WTC11 (cell line): ENCODE results near the gene RBFOX1. TPM values are rescaled to one million over a fixed set of nuclear protein-coding genes. Genes with fewer than 3 reads are reported as not detected.

Experiments
- ATAC-seq: fragments of 200-7000 bp; cut with Tn5 transposase; 2 replicates; pipeline ENCODE4 v1.10.0; 2021; ENCODE audit warnings: mild to moderate bottlenecking, moderate library complexity
- Bru-seq: library from RNA; stranded (reverse); fragments of 400-500 nt; gene quantifications from one replicate; lab custom pipeline; 2021; lab: Mats Ljungman, UMichigan
- CTCF ChIA-PET: fragments of 300-600 bp; sonication (Branson Sonifier 250); formaldehyde crosslinking; loops from one replicate; lab custom pipeline; 2021; ENCODE audit warnings: antibody characterized with exemption; lab: Charles Lee
- POLR2A ChIA-PET: fragments of 350-600 bp; sonication (Branson Sonifier 250); formaldehyde crosslinking; loops from one replicate; lab custom pipeline; 2021; ENCODE audit warnings: antibody characterized with exemption; lab: Charles Lee
- DNase-seq: peaks from one replicate; pipeline ENCODE4 v3.0.0; 2021; ENCODE audit warnings: low spot score
- H3K27ac Mint-ChIP-seq: 2 replicates; pipeline ENCODE4 v1.8.0; 2021; ENCODE audit warnings: mixed read lengths
- H3K27me3 Mint-ChIP-seq: 2 replicates; pipeline ENCODE4 v1.8.0; 2021; ENCODE audit warnings: low read depth, mild to moderate bottlenecking, moderate library complexity, mixed read lengths
- H3K36me3 Mint-ChIP-seq: 2 replicates; pipeline ENCODE4 v1.8.0; 2021; ENCODE audit warnings: mixed read lengths
- H3K4me1 Mint-ChIP-seq: 2 replicates; pipeline ENCODE4 v1.8.0; 2022; ENCODE audit warnings: mixed read lengths
- H3K4me3 Mint-ChIP-seq: 2 replicates; pipeline ENCODE4 v1.8.0; 2021; ENCODE audit warnings: mild to moderate bottlenecking, moderate library complexity, mixed read lengths
- H3K9me3 Mint-ChIP-seq: 2 replicates; pipeline ENCODE4 v1.8.0; 2021; ENCODE audit warnings: mixed read lengths
- AFF4 ChIP-seq: sonication (generic); formaldehyde crosslinking; IDR thresholded peaks from 2 replicates; pipeline ENCODE4 v1.8.1; 2023; ENCODE audit warnings: mild to moderate bottlenecking, missing genetic modification reagents, borderline replicate concordance
- AR ChIP-seq: fragments of 250-450 bp; sonication (Bioruptor Pico); IDR thresholded peaks from 2 replicates; pipeline ENCODE4 v1.9.0; 2021; ENCODE audit warnings: mild to moderate bottlenecking
- CBFB ChIP-seq: sonication (generic); formaldehyde crosslinking; IDR thresholded peaks from 2 replicates; pipeline ENCODE4 v1.8.1; 2022; ENCODE audit warnings: mild to moderate bottlenecking, low read depth, missing genetic modification reagents
- ELF4 ChIP-seq: sonication (generic); formaldehyde crosslinking; IDR thresholded peaks from 2 replicates; pipeline ENCODE4 v1.8.1; 2022; ENCODE audit warnings: low read depth, mild to moderate bottlenecking, moderate library complexity, missing genetic modification reagents
- FOXP1 ChIP-seq: sonication (generic); formaldehyde crosslinking; IDR thresholded peaks from 2 replicates; pipeline ENCODE4 v1.8.0; 2022; ENCODE audit warnings: missing genetic modification reagents, mild to moderate bottlenecking, moderate library complexity, borderline replicate concordance
- HMGA2 ChIP-seq: fragments of 250-450 bp; sonication (Bioruptor Pico); IDR thresholded peaks from 2 replicates; pipeline ENCODE4 v1.4.0; 2021; ENCODE audit warnings: mild to moderate bottlenecking, moderate library complexity
- JAZF1 ChIP-seq: fragments of 250-450 bp; sonication (Bioruptor Pico); IDR thresholded peaks from 2 replicates; pipeline ENCODE4 v1.9.0; 2021; ENCODE audit warnings: moderate library complexity, mild to moderate bottlenecking, inconsistent platforms
- KAT7 ChIP-seq: sonication (generic); formaldehyde crosslinking; IDR thresholded peaks from 2 replicates; pipeline ENCODE4 v1.8.1; 2023; ENCODE audit warnings: missing genetic modification reagents, mild to moderate bottlenecking, borderline replicate concordance
- MYBL2 ChIP-seq: sonication (generic); formaldehyde crosslinking; IDR thresholded peaks from 2 replicates; pipeline ENCODE4 v1.8.1; 2023; ENCODE audit warnings: mild to moderate bottlenecking, moderate library complexity, missing genetic modification reagents
- PRRX2 ChIP-seq: fragments of 250-450 bp; sonication (Bioruptor Pico); IDR thresholded peaks from 2 replicates; pipeline ENCODE4 v1.8.0; 2021; ENCODE audit warnings: mild to moderate bottlenecking
- USF1 ChIP-seq: sonication (generic); formaldehyde crosslinking; IDR thresholded peaks from 2 replicates; pipeline ENCODE4 v1.8.0; 2022; ENCODE audit warnings: mild to moderate bottlenecking, missing genetic modification reagents
- ZBTB21 ChIP-seq: sonication (generic); formaldehyde crosslinking; IDR thresholded peaks from 2 replicates; pipeline ENCODE4 v1.8.1; 2023; ENCODE audit warnings: mild to moderate bottlenecking, missing genetic modification reagents, borderline replicate concordance
- ZMAT4 ChIP-seq: fragments of 250-450 bp; sonication (Bioruptor Pico); IDR thresholded peaks from 2 replicates; pipeline ENCODE4 v1.9.0; 2021; ENCODE audit warnings: mild to moderate bottlenecking
- ZNF219 ChIP-seq: sonication (generic); formaldehyde crosslinking; IDR thresholded peaks from 2 replicates; pipeline ENCODE4 v1.8.0; 2023; ENCODE audit warnings: missing genetic modification reagents, mild to moderate bottlenecking, borderline replicate concordance
- ZNF416 ChIP-seq: fragments of 250-450 bp; sonication (Bioruptor Pico); IDR thresholded peaks from 2 replicates; pipeline ENCODE4 v1.9.0; 2021; ENCODE audit warnings: mild to moderate bottlenecking, inconsistent platforms
- ZNF671 ChIP-seq: fragments of 250-450 bp; sonication (Bioruptor Pico); IDR thresholded peaks from 2 replicates; pipeline ENCODE4 v1.8.0; 2021; ENCODE audit warnings: mild to moderate bottlenecking
- long read RNA-seq, 3 experiments: library from RNA in 1 of 3; library from capped mRNA in 1 of 3; library from polyadenylated mRNA in 1 of 3; unstranded in 2 of 3; stranded (forward) in 1 of 3; transcript quantifications; one replicate each; pipeline ENCODE4 v2.0.0, GENCODE V29; 2021
- total RNA-seq: library from RNA; stranded (reverse); gene quantifications from 3 replicates; pipeline ENCODE4 v1.2.3, GENCODE V29; 2021
- TF ChIP-seq, protein P1 (sequence below): sonication (generic); formaldehyde crosslinking; IDR thresholded peaks from 2 replicates; pipeline ENCODE4 v1.8.0; 2023; ENCODE audit warnings: missing genetic modification reagents
- TF ChIP-seq, protein P2 (sequence below): sonication (generic); formaldehyde crosslinking; IDR thresholded peaks from 2 replicates; pipeline ENCODE4 v1.8.1; 2022; ENCODE audit warnings: missing genetic modification reagents, borderline replicate concordance
- TF ChIP-seq, protein P3 (sequence below): sonication (generic); formaldehyde crosslinking; IDR thresholded peaks from 2 replicates; pipeline ENCODE4 v1.8.0; 2022; ENCODE audit warnings: mild to moderate bottlenecking, missing genetic modification reagents

The RBFOX1 gene
- total RNA-seq (1.1 to 1.6 TPM (median 1.6 TPM) in 3 replicates), Bru-seq, nascent RNA (percentile 24 among the genes with signal in this experiment)
- long read RNA-seq, experiment 1, partial matches to known transcripts: 1 of 6 reads
- long read RNA-seq, experiment 1, other reads (novel, unspliced or antisense): 5 of 6 reads
- long read RNA-seq, experiment 2: 0 reads
- long read RNA-seq, experiment 3: 0 reads

DNA sequence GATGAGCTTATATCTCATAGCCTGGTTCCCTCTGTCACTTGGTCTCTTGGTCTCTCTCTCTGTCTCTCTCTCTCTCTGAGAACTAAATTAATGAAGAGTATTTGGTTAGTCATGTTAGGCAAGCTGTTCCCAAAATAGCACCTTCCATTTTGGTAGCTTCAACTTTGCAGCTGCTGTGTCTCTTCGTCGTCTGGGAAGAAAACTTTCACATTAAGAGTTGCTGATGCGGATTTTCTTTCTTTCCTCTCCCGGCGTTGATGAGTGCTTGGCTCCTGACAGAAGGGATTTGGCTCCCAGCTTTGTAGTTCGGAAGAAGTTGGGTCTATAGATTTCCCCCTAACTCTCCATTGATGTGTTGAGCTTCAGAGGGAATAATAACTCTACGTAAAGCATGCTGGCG is at the start of gene RBFOX1:
RBFOX1 (plus strand) TSS at position 235 of the 400 bp plus-strand sequence.
- Mint-ChIP-seq H3K27ac (no peak within 1 kb of the TSS), H3K4me3 (no peak within 1 kb of the TSS)

DNA sequence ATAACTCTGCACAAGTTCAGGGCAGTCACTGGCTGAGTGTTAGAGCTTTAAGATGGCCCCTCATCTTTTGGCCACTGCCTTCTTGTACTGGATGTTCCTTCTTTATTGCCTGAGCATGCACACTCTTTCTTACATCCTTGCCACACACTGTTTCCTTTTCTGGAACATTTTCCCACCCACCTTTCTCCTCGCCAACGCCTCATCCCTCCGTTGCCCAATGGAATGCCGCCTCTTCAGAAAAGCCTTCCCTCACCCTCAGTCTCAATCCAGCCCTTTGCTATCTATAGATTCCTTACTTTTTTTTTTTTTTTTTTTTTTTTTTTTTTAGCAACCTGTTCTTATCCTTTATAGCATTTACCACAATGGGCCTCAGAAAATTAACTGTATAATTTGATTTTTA is 47.9 kb upstream of the RBFOX1 start:
- ChIA-PET POLR2A (no interaction called here), CTCF (no interaction called here)
- Mint-ChIP-seq H3K27ac (no peak overlapping the region), H3K27me3 (peaks cover 5% of the 10 kb centered on the region), H3K4me3 (no peak overlapping the region)
- ATAC-seq: no peak
- TF ChIP-seq JAZF1 (CRISPR knock-in tag) (no peak), PRRX2 (CRISPR knock-in tag) (no peak), ELF4 (CRISPR knock-in tag) (no peak), CBFB (CRISPR knock-in tag) (no peak), ZMAT4 (CRISPR knock-in tag) (no peak), AFF4 (CRISPR knock-in tag) (no peak), ZBTB21 (no peak), ZNF416 (CRISPR knock-in tag) (no peak), KAT7 (CRISPR knock-in tag) (no peak)
- TF ChIP-seq, protein P1, sequence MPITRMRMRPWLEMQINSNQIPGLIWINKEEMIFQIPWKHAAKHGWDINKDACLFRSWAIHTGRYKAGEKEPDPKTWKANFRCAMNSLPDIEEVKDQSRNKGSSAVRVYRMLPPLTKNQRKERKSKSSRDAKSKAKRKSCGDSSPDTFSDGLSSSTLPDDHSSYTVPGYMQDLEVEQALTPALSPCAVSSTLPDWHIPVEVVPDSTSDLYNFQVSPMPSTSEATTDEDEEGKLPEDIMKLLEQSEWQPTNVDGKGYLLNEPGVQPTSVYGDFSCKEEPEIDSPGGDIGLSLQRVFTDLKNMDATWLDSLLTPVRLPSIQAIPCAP (CRISPR knock-in tag): no peak
- TF ChIP-seq, protein P2, sequence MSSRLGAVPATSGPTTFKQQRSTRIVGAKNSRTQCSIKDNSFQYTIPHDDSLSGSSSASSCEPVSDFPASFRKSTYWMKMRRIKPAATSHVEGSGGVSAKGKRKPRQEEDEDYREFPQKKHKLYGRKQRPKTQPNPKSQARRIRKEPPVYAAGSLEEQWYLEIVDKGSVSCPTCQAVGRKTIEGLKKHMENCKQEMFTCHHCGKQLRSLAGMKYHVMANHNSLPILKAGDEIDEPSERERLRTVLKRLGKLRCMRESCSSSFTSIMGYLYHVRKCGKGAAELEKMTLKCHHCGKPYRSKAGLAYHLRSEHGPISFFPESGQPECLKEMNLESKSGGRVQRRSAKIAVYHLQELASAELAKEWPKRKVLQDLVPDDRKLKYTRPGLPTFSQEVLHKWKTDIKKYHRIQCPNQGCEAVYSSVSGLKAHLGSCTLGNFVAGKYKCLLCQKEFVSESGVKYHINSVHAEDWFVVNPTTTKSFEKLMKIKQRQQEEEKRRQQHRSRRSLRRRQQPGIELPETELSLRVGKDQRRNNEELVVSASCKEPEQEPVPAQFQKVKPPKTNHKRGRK (CRISPR knock-in tag): no peak
- TF ChIP-seq, all 79 proteins: peak for 0
- Mint-ChIP-seq H3K9me3 (peaks cover 81% of the 10 kb centered on the region), H3K36me3 (peaks cover 82% of the 10 kb centered on the region), H3K4me1 (no peaks in the 10 kb centered on the region)
- DNase-seq: no peak

More for the DNA sequence above, at the start of gene RBFOX1:
- Mint-ChIP-seq H3K36me3 (peaks cover 78% of the 10 kb centered on the region), H3K9me3 (peaks cover 88% of the 10 kb centered on the region), H3K27me3 (peaks cover 17% of the 10 kb centered on the region), H3K4me1 (no peaks in the 10 kb centered on the region)
- DNase-seq (no peak), ATAC-seq (no peak)
- CTCF ChIA-PET: interaction anchor here (0.6 kb wide), 1 partner anchor 236 kb away, joined by 4 read pairs; no protein-coding TSS in a partner anchor
- POLR2A ChIA-PET: no interaction called here
- no peak for TF ChIP-seq ZNF671
- TF ChIP-seq ZNF219 (CRISPR knock-in tag): no peak
- TF ChIP-seq JAZF1 (CRISPR knock-in tag): no peak
- TF ChIP-seq AR: no peak
- no peak for TF ChIP-seq PRRX2 (CRISPR knock-in tag)
- TF ChIP-seq HMGA2: no peak
- no peak for TF ChIP-seq MYBL2 (CRISPR knock-in tag)
- TF ChIP-seq USF1 (CRISPR knock-in tag): no peak
- TF ChIP-seq FOXP1 (CRISPR knock-in tag): no peak
- TF ChIP-seq, protein P3, sequence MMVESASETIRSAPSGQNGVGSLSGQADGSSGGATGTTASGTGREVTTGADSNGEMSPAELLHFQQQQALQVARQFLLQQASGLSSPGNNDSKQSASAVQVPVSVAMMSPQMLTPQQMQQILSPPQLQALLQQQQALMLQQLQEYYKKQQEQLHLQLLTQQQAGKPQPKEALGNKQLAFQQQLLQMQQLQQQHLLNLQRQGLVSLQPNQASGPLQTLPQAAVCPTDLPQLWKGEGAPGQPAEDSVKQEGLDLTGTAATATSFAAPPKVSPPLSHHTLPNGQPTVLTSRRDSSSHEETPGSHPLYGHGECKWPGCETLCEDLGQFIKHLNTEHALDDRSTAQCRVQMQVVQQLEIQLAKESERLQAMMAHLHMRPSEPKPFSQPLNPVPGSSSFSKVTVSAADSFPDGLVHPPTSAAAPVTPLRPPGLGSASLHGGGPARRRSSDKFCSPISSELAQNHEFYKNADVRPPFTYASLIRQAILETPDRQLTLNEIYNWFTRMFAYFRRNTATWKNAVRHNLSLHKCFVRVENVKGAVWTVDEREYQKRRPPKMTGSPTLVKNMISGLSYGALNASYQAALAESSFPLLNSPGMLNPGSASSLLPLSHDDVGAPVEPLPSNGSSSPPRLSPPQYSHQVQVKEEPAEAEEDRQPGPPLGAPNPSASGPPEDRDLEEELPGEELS: no peak
- TF ChIP-seq ELF4 (CRISPR knock-in tag): no peak
- TF ChIP-seq, all 79 proteins: peak for 0
